ENCODE measurements around the gene CDC42SE1. TPM values are rescaled to one million over a fixed set of nuclear protein-coding genes. Genes with fewer than 3 reads are reported as not detected.

The CDC42SE1 gene
- total and polyA plus RNA-seq, 12 donors, result 26.1 to 45.6 (median 30.5) TPM

DNA sequence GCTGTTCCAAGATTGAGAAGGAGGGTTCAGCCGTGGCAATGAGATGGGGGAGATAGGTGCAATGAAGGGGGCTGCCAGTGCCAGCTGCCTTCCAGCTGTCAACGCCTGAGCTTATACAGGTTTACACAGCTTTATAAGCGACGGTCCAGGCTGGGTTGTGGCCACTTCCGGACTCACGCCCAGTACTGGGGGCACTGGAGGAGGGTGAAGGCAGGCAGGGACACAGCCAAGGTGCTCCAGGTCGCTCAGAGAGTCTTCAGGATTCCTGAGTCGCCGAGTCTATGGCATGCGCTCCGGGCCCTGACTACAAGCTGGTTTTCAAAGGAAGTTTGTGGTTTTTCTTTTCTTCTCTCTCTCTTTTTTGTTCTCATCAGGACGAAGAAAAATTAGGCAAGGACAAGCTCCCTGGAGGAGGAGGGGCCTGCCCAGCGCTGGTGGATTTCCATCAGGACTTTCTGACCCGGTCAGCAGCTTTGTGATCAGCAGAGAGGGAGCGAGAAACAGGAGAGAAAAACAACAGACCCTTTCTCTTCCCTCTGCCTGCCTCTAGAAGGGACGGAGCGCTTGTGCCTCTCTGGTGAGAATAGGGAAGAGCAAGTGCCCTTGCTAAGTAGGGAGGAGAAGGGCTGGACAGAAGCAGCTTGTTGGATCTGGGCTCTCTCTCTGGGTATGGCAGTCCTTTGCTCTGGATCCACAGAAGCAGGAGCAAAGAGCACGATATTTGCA lies 52.9 kb downstream of the CDC42SE1 start, which contains the start of gene MINDY1:
MINDY1 (minus strand) TSS at position 576 of the 726 bp plus-strand sequence. CDS start 4,285 bp downstream, outside the sequence.
- Histone ChIP-seq H3K27ac (peak within 1 kb of the TSS; percentile 79 to 96 (median 92)), H3K4me1 (peaks cover 3 to 90% (median 77%) of the 10 kb centered on the region in 9 donors), H3K4me3 (peak within 1 kb of the TSS; percentile 52 to 84 (median 75)), H3K9me3 (no peaks in the 10 kb centered on the region), H3K27me3 (no peaks in the 10 kb centered on the region), H3K36me3 (peaks cover 0 to 12% (median 2%) of the 10 kb centered on the region in 9 donors)
- ATAC-seq (peak; percentile 70 to 84 (median 78)), DNase-seq (peak; percentile 52 to 79)
- 0 to 1% methylated on average over 18 of the region's 18 CpGs for WGBS, 2 donors
- peak in 8 of 9 donors; percentile 23 to 63 (median 50) for TF ChIP-seq CTCF (IDR thresholded peaks at IDR 0.05)
- intact Hi-C loops (cut with DNase I), result loop anchor here in 3 of 10 donors (2.0 to 10.0 kb wide), 3 partner anchors 28 to 56 kb away; partner anchors contain the start of genes CDC42SE1 (in 1 of the 3) and MLLT11 (in 1 of the 3)

- H3K9me3 ChIP-seq, result no peaks in the 10 kb centered on the region
- intact Hi-C loops (cut with DNase I), result loop anchor here in 3 of 10 donors (2.0 to 10.0 kb wide), 3 partner anchors 27 to 56 kb away; partner anchors contain the start of genes CDC42SE1 (in 1 of the 3) and MLLT11 (in 1 of the 3)
- TF ChIP-seq CTCF (IDR thresholded peaks at IDR 0.05), result no peak
- no peak for DNase-seq
- H3K36me3 ChIP-seq, result peaks cover 0 to 19% (median 5%) of the 10 kb centered on the region in 9 donors
- WGBS, 2 donors, result 5 to 9% methylated on average over 4 of the region's 4 CpGs
- peak overlapping the region; percentile 52 to 82 (median 66) for H3K4me3 ChIP-seq
- H3K4me1 ChIP-seq, result peaks cover 0 to 87% (median 70%) of the 10 kb centered on the region in 9 donors
- ATAC-seq, result no peak
- no peaks in the 10 kb centered on the region for H3K27me3 ChIP-seq
- H3K27ac ChIP-seq, result peak overlapping the region; percentile 79 to 96 (median 92)
Measured at GRCh38 chr1:151005729-151006319, 53.6 kb downstream of the CDC42SE1 start.

DNA sequence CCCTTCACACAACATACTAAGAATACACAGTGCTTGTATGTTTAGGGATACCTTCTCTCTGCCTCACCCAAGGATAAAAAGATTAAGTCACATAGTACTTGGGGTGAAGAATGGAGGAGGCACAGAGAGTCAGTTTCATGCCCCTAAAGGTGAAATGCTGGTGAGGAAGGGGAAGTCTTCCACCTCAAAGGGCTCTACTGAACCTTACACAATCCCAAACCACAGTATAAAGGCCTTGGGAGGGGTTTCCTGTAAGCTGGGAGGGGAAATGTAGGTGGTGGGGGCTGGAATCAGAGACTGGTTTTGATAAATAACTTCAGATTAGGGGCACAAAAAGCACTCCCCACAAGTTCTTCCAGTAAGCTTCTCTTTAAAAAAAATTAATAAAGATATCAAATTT lies 56.2 kb downstream of the CDC42SE1 start:
- Histone ChIP-seq H3K27ac (peak overlapping the region in 9 of 10 donors; percentile 4 to 96 (median 61)), H3K27me3 (no peaks in the 10 kb centered on the region), H3K4me3 (peak overlapping the region in 6 of 10 donors; percentile 28 to 82 (median 68)), H3K9me3 (no peaks in the 10 kb centered on the region), H3K36me3 (peaks cover 0 to 45% (median 15%) of the 10 kb centered on the region in 9 donors), H3K4me1 (peaks cover 0 to 87% (median 54%) of the 10 kb centered on the region in 9 donors)
- DNase-seq, result no peak
- no peak for ATAC-seq
- intact Hi-C loops (cut with DNase I), result loop anchor here in 1 of 10 donors (10.0 kb wide), 1 partner anchor 52 kb away; the partner anchor contains the start of gene CDC42SE1
- TF ChIP-seq CTCF (IDR thresholded peaks at IDR 0.05), result no peak

DNA sequence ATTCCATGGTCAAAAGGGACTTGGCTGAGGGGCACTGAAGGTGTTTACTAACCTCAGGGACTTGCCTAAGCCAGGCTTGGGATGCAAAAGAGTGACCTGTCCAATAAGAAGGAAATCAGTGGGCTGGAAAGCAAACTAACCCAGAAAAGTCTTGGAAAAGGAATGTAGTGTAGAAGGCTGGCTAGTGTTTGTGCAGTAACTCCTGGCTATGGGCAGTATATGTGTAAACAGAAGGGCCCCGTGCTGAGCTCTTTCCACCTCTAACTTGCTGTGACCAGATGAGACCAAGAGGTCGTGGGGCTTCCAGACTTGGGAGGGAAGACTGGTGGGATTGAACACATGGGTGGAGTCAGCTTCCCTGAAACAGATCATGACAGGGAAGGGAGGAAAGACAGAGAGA lies 56.8 kb downstream of the CDC42SE1 start:
- WGBS, 2 donors, result 60 to 63% methylated on average over 2 of the region's 2 CpGs
- peaks cover 0 to 51% (median 21%) of the 10 kb centered on the region in 9 donors for H3K36me3 ChIP-seq
- H3K27ac ChIP-seq, result peak overlapping the region in 7 of 10 donors; percentile 44 to 96 (median 62)
- no peak for TF ChIP-seq CTCF (IDR thresholded peaks at IDR 0.05)
- no peak for DNase-seq
- peak overlapping the region in 2 of 10 donors; percentile 59 to 61 for H3K4me3 ChIP-seq
- no peak for ATAC-seq
- intact Hi-C loops (cut with DNase I), result loop anchor here in 1 of 10 donors (10.0 kb wide), 1 partner anchor 52 kb away; the partner anchor contains the start of gene CDC42SE1
- no peaks in the 10 kb centered on the region for H3K27me3 ChIP-seq
- peaks cover 0 to 82% (median 49%) of the 10 kb centered on the region in 9 donors for H3K4me1 ChIP-seq
- H3K9me3 ChIP-seq, result no peaks in the 10 kb centered on the region
